H9 (cell line): Measurements from ENCODE around the gene SERPINA5. TPM values are rescaled to one million over a fixed set of nuclear protein-coding genes. Genes with fewer than 3 reads are reported as not detected.

Source experiments
- DNase-seq: peaks from one replicate; pipeline ENCODE4 v3.0.0-alpha.2; 2017
- H2AFZ ChIP-seq: one replicate; pipeline ENCODE4 v1.6.1; 2013; ENCODE audit warnings: mild to moderate bottlenecking, low read length, control low read depth, moderate library complexity
- H2AK5ac ChIP-seq: 2 replicates; pipeline ENCODE4 v1.6.1; 2013; ENCODE audit warnings: low read length, control low read depth, mixed read lengths; ENCODE audit not compliant: insufficient read length
- H2BK120ac ChIP-seq: one replicate; pipeline ENCODE4 v1.6.1; 2013; ENCODE audit warnings: low read depth, mild to moderate bottlenecking, low read length, control low read depth, inconsistent platforms; ENCODE audit not compliant: poor library complexity, severe bottlenecking
- H2BK12ac ChIP-seq: 2 replicates; pipeline ENCODE4 v1.6.1; 2013; ENCODE audit warnings: low read length, control low read depth, mixed read lengths, low read depth; ENCODE audit not compliant: insufficient read length
- H2BK15ac ChIP-seq: 2 replicates; pipeline ENCODE4 v1.6.1; 2013; ENCODE audit warnings: low read depth, low read length, control low read depth
- H2BK20ac ChIP-seq: one replicate; pipeline ENCODE4 v1.6.1; 2013; ENCODE audit warnings: low read depth, mild to moderate bottlenecking, low read length, control low read depth, inconsistent platforms; ENCODE audit not compliant: poor library complexity, severe bottlenecking
- H2BK5ac ChIP-seq: 2 replicates; pipeline ENCODE4 v1.6.1; 2013; ENCODE audit warnings: low read length, control low read depth, mixed read lengths; ENCODE audit not compliant: insufficient read length
- H3K14ac ChIP-seq: 2 replicates; pipeline ENCODE4 v1.6.1; 2013; ENCODE audit warnings: low read length, control low read depth; ENCODE audit not compliant: insufficient read depth
- H3K18ac ChIP-seq: 2 replicates; pipeline ENCODE4 v1.6.1; 2013; ENCODE audit warnings: low read depth, mild to moderate bottlenecking, mixed read lengths, low read length, control low read depth; ENCODE audit not compliant: insufficient read length
- H3K23ac ChIP-seq: 2 replicates; pipeline ENCODE4 v1.6.1; 2013; ENCODE audit warnings: low read length, control low read depth, mixed read lengths, low read depth; ENCODE audit not compliant: insufficient read length
- H3K23me2 ChIP-seq: 2 replicates; pipeline ENCODE4 v1.6.1; 2013; ENCODE audit warnings: low read depth, mild to moderate bottlenecking, mixed read lengths, low read length, control low read depth; ENCODE audit not compliant: insufficient read length, poor library complexity, severe bottlenecking
- H3K27ac ChIP-seq: 2 replicates; pipeline ENCODE4 v1.5.1; 2013; ENCODE audit warnings: low read length, control low read depth, mixed read lengths, low read depth; ENCODE audit not compliant: insufficient read length
- H3K27me3 ChIP-seq: 2 replicates; pipeline ENCODE4 v1.6.1; 2013; ENCODE audit warnings: low read length, control low read depth, inconsistent platforms; ENCODE audit not compliant: insufficient read depth
- H3K4ac ChIP-seq: 2 replicates; pipeline ENCODE4 v1.6.1; 2013; ENCODE audit warnings: low read depth, mild to moderate bottlenecking, control low read depth, inconsistent platforms, low read length, moderate library complexity
- H3K4me1 ChIP-seq: 2 replicates; pipeline ENCODE4 v1.6.1; 2013; ENCODE audit warnings: low read length, control low read depth, inconsistent platforms; ENCODE audit not compliant: insufficient read depth
- H3K4me2 ChIP-seq: 2 replicates; pipeline ENCODE4 v1.6.1; 2013; ENCODE audit warnings: low read length, control low read depth, mixed read lengths; ENCODE audit not compliant: insufficient read length, insufficient read depth
- H3K56ac ChIP-seq: 2 replicates; pipeline ENCODE4 v1.6.1; 2013; ENCODE audit warnings: low read depth, mild to moderate bottlenecking, mixed read lengths, low read length, control low read depth; ENCODE audit not compliant: insufficient read length
- H3K79me1 ChIP-seq: 2 replicates; pipeline ENCODE4 v1.6.1; 2013; ENCODE audit warnings: low read depth, mild to moderate bottlenecking, moderate library complexity, low read length, control low read depth, inconsistent platforms; ENCODE audit not compliant: insufficient read depth, poor library complexity, severe bottlenecking
- H3K79me2 ChIP-seq: 2 replicates; pipeline ENCODE4 v1.6.1; 2013; ENCODE audit warnings: low read length, control low read depth, inconsistent platforms; ENCODE audit not compliant: insufficient read depth
- H3K9ac ChIP-seq: 2 replicates; pipeline ENCODE4 v1.6.1; 2013; ENCODE audit warnings: low read length, control low read depth, mixed read lengths; ENCODE audit not compliant: insufficient read length; ENCODE audit errors: extremely low read depth
- H3K9me3 ChIP-seq: one replicate; pipeline ENCODE4 v1.6.1; 2013; ENCODE audit warnings: low read depth, low read length, inconsistent platforms; ENCODE audit not compliant: control insufficient read depth
- H3T11ph ChIP-seq: one replicate; pipeline ENCODE4 v1.6.1; 2013; ENCODE audit warnings: mild to moderate bottlenecking, low read length, control low read depth, inconsistent platforms
- H4K20me1 ChIP-seq: one replicate; pipeline ENCODE4 v1.6.1; 2013; ENCODE audit not compliant: control insufficient read depth, insufficient read length, insufficient read depth
- H4K5ac ChIP-seq: 2 replicates; pipeline ENCODE4 v1.6.1; 2013; ENCODE audit warnings: low read depth, mild to moderate bottlenecking, mixed read lengths, low read length, control low read depth; ENCODE audit not compliant: insufficient read length
- H4K8ac ChIP-seq: replicated peaks from 2 replicates; pipeline ENCODE4 v1.6.1; 2013; ENCODE audit warnings: low read length, control low read depth, mixed read lengths, low read depth; ENCODE audit not compliant: insufficient read length
- H4K91ac ChIP-seq: 2 replicates; pipeline ENCODE4 v1.6.1; 2013; ENCODE audit warnings: low read depth, mild to moderate bottlenecking, moderate library complexity, mixed read lengths, low read length, control low read depth; ENCODE audit not compliant: insufficient read length
- H3K27ac Mint-ChIP-seq, 3 experiments: 2 replicates in 2 of 3; 3 replicates in 1 of 3; pipeline ENCODE4 v1.8.0; 2020 to 2021; ENCODE audit warnings: mixed read lengths in 3 of 3, mild to moderate bottlenecking in 1 of 3, moderate library complexity in 1 of 3
- H3K27me3 Mint-ChIP-seq: 2 replicates; pipeline ENCODE4 v1.8.0; 2021; ENCODE audit warnings: low read depth, mild to moderate bottlenecking, moderate library complexity, mixed read lengths
- H3K36me3 Mint-ChIP-seq, 3 experiments: 2 replicates in 2 of 3; 3 replicates in 1 of 3; pipeline ENCODE4 v1.8.0; 2020 to 2021; ENCODE audit warnings: low read depth in 3 of 3, mixed read lengths in 3 of 3; ENCODE audit not compliant: insufficient read depth in 1 of 3
- H3K4me1 Mint-ChIP-seq, 2 experiments: 2 replicates each; pipeline ENCODE4 v1.8.0; 2020; ENCODE audit warnings: mixed read lengths in 2 of 2
- H3K4me3 Mint-ChIP-seq, 2 experiments: 2 replicates in 1 of 2; 3 replicates in 1 of 2; pipeline ENCODE4 v1.8.0; 2020 to 2021; ENCODE audit warnings: mild to moderate bottlenecking in 2 of 2, mixed read lengths in 2 of 2, moderate library complexity in 1 of 2
- H3K9me3 Mint-ChIP-seq, 2 experiments: 2 replicates in 1 of 2; 3 replicates in 1 of 2; pipeline ENCODE4 v1.8.0; 2020; ENCODE audit warnings: mild to moderate bottlenecking in 2 of 2, mixed read lengths in 2 of 2, moderate library complexity in 1 of 2
- WGBS: extraction: QIAGEN DNeasy Blood & Tissue Kit; methylation state at CpG from one replicate; pipeline ENCODE4 v1.1.7; 2013; ENCODE audit warnings: missing lambda C conversion rate, low lambda C conversion rate, mixed read lengths; ENCODE audit not compliant: insufficient read length; ENCODE audit errors: extremely low coverage; 5-methylcytosine and 5-hydroxymethylcytosine counted together
- total RNA-seq: library from RNA; stranded (reverse); gene quantifications from 2 replicates; pipeline ENCODE4 v1.2.1, GENCODE V29; 2021
- TF ChIP-seq, protein P1 (sequence below): fragments of 200-600 bp; sonication (generic); conservative IDR thresholded peaks from 3 replicates; pipeline ENCODE4 v1.8.0; 2021; ENCODE audit warnings: antibody characterized with exemption, mild to moderate bottlenecking

Gene SERPINA5
- total RNA-seq, 1 experiment from 2014 or later = 1.1 TPM

DNA sequence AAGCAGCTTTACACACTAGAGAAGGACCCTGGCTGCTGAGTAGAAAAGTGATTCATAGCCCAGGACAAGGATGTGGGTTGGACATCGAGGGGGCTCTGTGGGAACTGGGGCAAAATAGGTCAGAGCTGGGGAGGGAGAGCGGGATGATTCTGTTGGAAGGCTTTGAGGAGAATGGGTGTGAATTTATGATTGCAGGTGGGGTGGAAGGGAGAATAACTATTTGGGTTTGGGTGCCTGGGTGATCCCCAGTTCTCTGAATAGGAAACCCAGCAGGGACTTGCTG is 44.1 kb downstream of the SERPINA5 start:
- no peaks in the 10 kb centered on the region for H3K9me3 ChIP-seq
- no peaks in the 10 kb centered on the region for H4K20me1 ChIP-seq
- TF ChIP-seq, protein P1, sequence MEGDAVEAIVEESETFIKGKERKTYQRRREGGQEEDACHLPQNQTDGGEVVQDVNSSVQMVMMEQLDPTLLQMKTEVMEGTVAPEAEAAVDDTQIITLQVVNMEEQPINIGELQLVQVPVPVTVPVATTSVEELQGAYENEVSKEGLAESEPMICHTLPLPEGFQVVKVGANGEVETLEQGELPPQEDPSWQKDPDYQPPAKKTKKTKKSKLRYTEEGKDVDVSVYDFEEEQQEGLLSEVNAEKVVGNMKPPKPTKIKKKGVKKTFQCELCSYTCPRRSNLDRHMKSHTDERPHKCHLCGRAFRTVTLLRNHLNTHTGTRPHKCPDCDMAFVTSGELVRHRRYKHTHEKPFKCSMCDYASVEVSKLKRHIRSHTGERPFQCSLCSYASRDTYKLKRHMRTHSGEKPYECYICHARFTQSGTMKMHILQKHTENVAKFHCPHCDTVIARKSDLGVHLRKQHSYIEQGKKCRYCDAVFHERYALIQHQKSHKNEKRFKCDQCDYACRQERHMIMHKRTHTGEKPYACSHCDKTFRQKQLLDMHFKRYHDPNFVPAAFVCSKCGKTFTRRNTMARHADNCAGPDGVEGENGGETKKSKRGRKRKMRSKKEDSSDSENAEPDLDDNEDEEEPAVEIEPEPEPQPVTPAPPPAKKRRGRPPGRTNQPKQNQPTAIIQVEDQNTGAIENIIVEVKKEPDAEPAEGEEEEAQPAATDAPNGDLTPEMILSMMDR = no peak
- peaks cover 21% of the 10 kb centered on the region for H3K27me3 Mint-ChIP-seq
- H3K56ac ChIP-seq = no peak overlapping the region
- whole genome bisulfite sequencing = no CpG with 5 or more reads among the region's 2 CpGs
- H4K5ac ChIP-seq = no peak overlapping the region
- no peak overlapping the region for H3K27ac Mint-ChIP-seq
- no peak overlapping the region for H2BK15ac ChIP-seq
- H3K36me3 Mint-ChIP-seq = no peaks in the 10 kb centered on the region
- no peaks in the 10 kb centered on the region for H3K23me2 ChIP-seq
- H2AFZ ChIP-seq = no peak overlapping the region
- peaks cover 0 to 4% of the 10 kb centered on the region in 2 experiments; a peak in 1 of 5 replicates for H3K9me3 Mint-ChIP-seq
- no peak overlapping the region for H2BK20ac ChIP-seq
- H3K18ac ChIP-seq = no peak overlapping the region
- no peak overlapping the region for H3K4me3 Mint-ChIP-seq
- H2BK120ac ChIP-seq = no peak overlapping the region
- H3K4ac ChIP-seq = no peak overlapping the region
- no peak overlapping the region for H4K91ac ChIP-seq
- H3K4me1 Mint-ChIP-seq = no peaks in the 10 kb centered on the region
- no peak overlapping the region for H3K4me2 ChIP-seq
- H2BK5ac ChIP-seq = no peak overlapping the region
- no peak for DNase-seq
- no peak overlapping the region for H4K8ac ChIP-seq
- no peak overlapping the region for H3K14ac ChIP-seq
- no peaks in the 10 kb centered on the region for H3K79me2 ChIP-seq
- no peak overlapping the region for H3K9ac ChIP-seq
- H3K4me1 ChIP-seq = no peaks in the 10 kb centered on the region
- no peak overlapping the region for H3K27ac ChIP-seq
- H3K79me1 ChIP-seq = no peaks in the 10 kb centered on the region
- no peak overlapping the region for H2BK12ac ChIP-seq
- no peaks in the 10 kb centered on the region for H3K27me3 ChIP-seq
- no peak overlapping the region for H3K23ac ChIP-seq
- no peak overlapping the region for H3T11ph ChIP-seq
- no peak overlapping the region for H2AK5ac ChIP-seq
